K562 (cell line): Measurements from ENCODE around the gene MINK1. TPM values are rescaled to one million over a fixed set of nuclear protein-coding genes. Genes with fewer than 3 reads are reported as not detected.

Experiments
- ATAC-seq: fragments of 200-7000 bp; cut with Tn5 transposase; 3 replicates; pipeline ENCODE4 v1.9.1; 2020; ENCODE audit warnings: moderate library complexity
- BruUV-seq: library from RNA; stranded (reverse); fragments of 400-500 nt; replicated peaks from 2 replicates; lab custom pipeline; 2021; lab: Mats Ljungman, UMichigan
- CTCF ChIA-PET: fragments of 300-600 bp; formaldehyde crosslinking; extraction: SDS; loops from one replicate; lab custom pipeline; 2021; ENCODE audit warnings: low intra/inter-chr PET ratio; lab: Yijun Ruan, JAX
- POLR2A ChIA-PET: fragments of 300-600, 350-650 bp; sonication (Branson Sonifier 250); formaldehyde crosslinking; extraction: SDS; loops from one replicate; lab custom pipeline; 2021; ENCODE audit warnings: antibody characterized with exemption, inconsistent platforms; lab: Yijun Ruan, JAX
- DNase-seq, 4 experiments: peaks; one replicate each; pipeline versions ENCODE4 v3.0.0 to v3.0.0-alpha.2; 2011 to 2018; ENCODE audit warnings: low spot score in 3 of 4, mixed read lengths in 3 of 4; ENCODE audit errors: extremely low read depth in 1 of 4
- FAIRE-seq: peaks from 2 replicates; lab custom pipeline; 2011; peaks lifted over from hg19 to GRCh38; lab: Jason Lieb, UNC
- H2AFZ ChIP-seq: 2 replicates; pipeline ENCODE4 v1.6.0; 2011; ENCODE audit warnings: low read depth, low read length, control low read depth, inconsistent platforms
- H3K27ac ChIP-seq: fragments of 200-600 bp; 3 replicates; pipeline ENCODE4 v1.8.0; 2011; ENCODE audit warnings: low read depth, mild to moderate bottlenecking, control low read depth, inconsistent platforms, low read length, moderate library complexity, mixed read lengths; ENCODE audit errors: extremely low read depth
- H3K27me3 ChIP-seq, 2 experiments: fragments of 300-600 bp in 1 of 2; 2 replicates in 1 of 2; 3 replicates in 1 of 2; pipeline versions ENCODE4 v1.6.0 to v1.8.0; 2011; ENCODE audit warnings: inconsistent platforms in 2 of 2, low read length in 2 of 2, mild to moderate bottlenecking in 1 of 2, mixed read lengths in 1 of 2, moderate library complexity in 1 of 2; ENCODE audit not compliant: control insufficient read depth in 2 of 2, insufficient read depth in 2 of 2
- H3K36me3 ChIP-seq: fragments of 300-600 bp; 3 replicates; pipeline ENCODE4 v1.8.0; 2011; ENCODE audit warnings: mild to moderate bottlenecking, low read length, inconsistent platforms; ENCODE audit not compliant: control insufficient read depth, insufficient read depth
- H3K4me1 ChIP-seq, 2 experiments: fragments of 200-600 bp in 1 of 2; replicated peaks in 1 of 2; 2 replicates in 1 of 2; 3 replicates in 1 of 2; pipeline versions ENCODE4 v1.5.1 to v1.8.0; 2011; ENCODE audit warnings: inconsistent platforms in 2 of 2, low read length in 2 of 2, mild to moderate bottlenecking in 1 of 2, mixed read lengths in 1 of 2, moderate library complexity in 1 of 2; ENCODE audit not compliant: control insufficient read depth in 2 of 2, insufficient read depth in 2 of 2
- H3K4me2 ChIP-seq: 2 replicates; pipeline ENCODE4 v1.6.1; 2011; ENCODE audit warnings: low read length, control low read depth, inconsistent platforms, mixed read lengths; ENCODE audit not compliant: insufficient read depth
- H3K4me3 ChIP-seq: fragments of 200-600 bp; sonication (generic), shearing (Covaris generic); 2 replicates; pipeline ENCODE4 v1.5.1; 2016; ENCODE audit warnings: control low read depth, inconsistent platforms
- H3K79me2 ChIP-seq: fragments of 200-600 bp; 3 replicates; pipeline ENCODE4 v1.8.0; 2011; ENCODE audit warnings: low read length, inconsistent platforms; ENCODE audit not compliant: control insufficient read depth, insufficient read depth
- H3K9ac ChIP-seq, 2 experiments: 2 replicates each; pipeline versions ENCODE4 v1.6.0 to v1.6.1; 2011; ENCODE audit warnings: low read depth in 2 of 2, low read length in 2 of 2, control low read depth in 1 of 2, inconsistent platforms in 1 of 2, mild to moderate bottlenecking in 1 of 2, mixed read lengths in 1 of 2; ENCODE audit not compliant: insufficient read depth in 1 of 2
- H3K9me1 ChIP-seq: one replicate; pipeline ENCODE4 v1.6.0; 2011; ENCODE audit warnings: inconsistent platforms, mild to moderate bottlenecking, low read length, moderate library complexity; ENCODE audit not compliant: control insufficient read depth, insufficient read depth
- H3K9me3 ChIP-seq: replicated peaks from 2 replicates; pipeline ENCODE4 v1.5.1; 2011; ENCODE audit warnings: low read depth, low read length, inconsistent platforms; ENCODE audit not compliant: control insufficient read depth, insufficient read depth
- H4K20me1 ChIP-seq: replicated peaks from 2 replicates; pipeline ENCODE4 v1.6.1; 2011; ENCODE audit warnings: low read length, inconsistent platforms, mixed read lengths; ENCODE audit not compliant: control insufficient read depth, insufficient read depth
- CREBBP ChIP-seq: IDR thresholded peaks from one replicate; pipeline ENCODE4 v1.6.1; 2012; ENCODE audit warnings: low read depth, mild to moderate bottlenecking, control low read depth, inconsistent platforms, low read length
- JUNB ChIP-seq: fragments of 450-650 bp; formaldehyde crosslinking; conservative IDR thresholded peaks from 2 replicates; pipeline ENCODE4 v1.4.0; 2020; ENCODE audit warnings: mild to moderate bottlenecking
- RBM15 ChIP-seq: fragments of 200-400 bp; formaldehyde crosslinking; IDR thresholded peaks from 2 replicates; pipeline ENCODE4 v1.6.1; 2018; ENCODE audit warnings: mild to moderate bottlenecking, low read length, moderate library complexity; ENCODE audit not compliant: insufficient read depth
- RFX1 ChIP-seq: fragments of 450-650 bp; IDR thresholded peaks from 2 replicates; pipeline ENCODE4 v1.6.1; 2016; ENCODE audit warnings: mild to moderate bottlenecking, moderate library complexity
- RUNX1 ChIP-seq: sonication (generic); IDR thresholded peaks from 2 replicates; pipeline ENCODE4 v1.6.1; 2016; ENCODE audit warnings: antibody characterized with exemption, low read depth
- SIRT6 ChIP-seq: IDR thresholded peaks from one replicate; pipeline ENCODE4 v1.6.1; 2012; ENCODE audit warnings: low read depth, mild to moderate bottlenecking, control low read depth, inconsistent platforms, low read length, moderate library complexity
- TAF9B ChIP-seq: fragments of 450-650 bp; IDR thresholded peaks from 2 replicates; pipeline ENCODE4 v1.6.1; 2018; ENCODE audit warnings: mild to moderate bottlenecking; ENCODE audit not compliant: partially characterized antibody
- ZNF174 ChIP-seq: fragments of 250-450 bp; sonication (Bioruptor Pico); IDR thresholded peaks from 2 replicates; pipeline ENCODE4 v1.4.0; 2020; ENCODE audit warnings: mild to moderate bottlenecking
- WGBS: fragments of 100-300 bp; shearing (Covaris generic); methylation state at CpG from one replicate; pipeline ENCODE4 v1.1.6; 2016; ENCODE audit warnings: low coverage, mixed read lengths; ENCODE audit not compliant: insufficient coverage; ENCODE audit errors: missing lambda C conversion rate; 5-methylcytosine and 5-hydroxymethylcytosine counted together
- in situ Hi-C: fragments of 300-500 bp; cut with MboI; formaldehyde crosslinking; loops from 4 replicates; pipeline ENCODE4 v1.15.0; 2018; ENCODE audit warnings: inconsistent platforms, mixed read lengths
- intact Hi-C: fragments of 100-400 bp; cut with micrococcal nuclease; formaldehyde crosslinking; loops from 2 replicates; pipeline ENCODE4 v1.14.2; 2022
- polyA plus RNA-seq, 8 experiments: library from polyadenylated mRNA; depleted of rRNA in 4 of 8; stranded (reverse) in 5 of 8; unstranded in 3 of 8; fragments of >200 nt; fragmentation: Nextera tagmentation in 2 of 8; fragmentation: Illumina TruSeq in 1 of 8; extraction: Ambion mirVana in 2 of 8; extraction: Trizol in 1 of 8; gene quantifications; 2 replicates each; pipeline versions ENCODE4 v1.2.1 to v1.2.3, GENCODE V29; 2011 to 2014; ENCODE audit warnings: inconsistent platforms in 1 of 8, missing spikeins in 1 of 8
- total RNA-seq, 7 experiments: library from RNA; depleted of rRNA in 6 of 7; stranded (reverse); fragments of >200 nt in 6 of 7; fragmentation: Illumina TruSeq in 2 of 7; extraction: Trizol in 2 of 7; gene quantifications; 2 replicates each; pipeline versions ENCODE4 v1.2.1 to v1.2.3, GENCODE V29; 2011 to 2021; ENCODE audit warnings: low replicate concordance in 1 of 7
- TF ChIP-seq, protein P1 (sequence below): fragments of 450-650 bp; IDR thresholded peaks from 2 replicates; pipeline ENCODE4 v1.7.0; 2016; ENCODE audit warnings: borderline replicate concordance
- TF ChIP-seq, protein P2 (sequence below): fragments of 450-650 bp; IDR thresholded peaks from 2 replicates; pipeline ENCODE4 v1.6.1; 2016
- TF ChIP-seq, protein P3 (sequence below): fragments of 150-350 bp; IDR thresholded peaks from 2 replicates; pipeline ENCODE4 v1.6.1; 2014; ENCODE audit warnings: low read depth, mild to moderate bottlenecking, low read length, borderline replicate concordance
- TF ChIP-seq, protein P4 (sequence below): fragments of 200-400 bp; formaldehyde crosslinking; IDR thresholded peaks from 2 replicates; pipeline ENCODE4 v1.6.1; 2017; ENCODE audit warnings: mild to moderate bottlenecking, low read depth, low read length, moderate library complexity

Gene MINK1
- total and polyA plus RNA-seq, 9 of the 15 experiments (the other 6 are each of a cell fraction or from before 2014, with no cell fraction given), result 0.11 to 54.2 (median 14.9) TPM

DNA sequence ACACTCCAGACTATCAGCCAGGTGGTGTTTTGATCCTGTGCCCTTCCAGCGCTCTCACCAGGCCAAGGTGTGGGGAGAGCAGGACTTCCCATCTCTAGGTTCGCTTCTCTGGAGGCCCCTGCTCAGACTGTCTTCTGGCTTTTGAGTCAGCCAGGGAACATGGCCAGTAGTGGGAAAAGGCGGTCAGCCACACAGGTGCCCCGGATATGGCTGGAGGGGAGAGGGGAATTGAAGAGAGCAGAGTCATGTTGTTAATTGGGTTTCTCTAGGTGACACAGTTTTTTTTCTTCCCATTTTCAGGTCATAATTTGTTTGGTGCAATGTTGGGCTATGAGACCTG is 1.5 kb downstream of the MINK1 start:
- Histone ChIP-seq H3K9me1 (no peaks in the 10 kb centered on the region), H3K4me2 (peak overlapping the region; percentile 94), H3K9me3 (no peaks in the 10 kb centered on the region), H2AFZ (no peak overlapping the region), H3K4me3 (peak overlapping the region; percentile 81), H4K20me1 (no peaks in the 10 kb centered on the region), H3K4me1 (peaks cover 35 to 39% of the 10 kb centered on the region in 2 experiments; a peak in 4 of 5 replicates), H3K27ac (peak overlapping the region; percentile 71), H3K79me2 (peaks cover 60% of the 10 kb centered on the region), H3K27me3 (no peaks in the 10 kb centered on the region), H3K36me3 (peaks cover 14% of the 10 kb centered on the region; the same call in 2 of the 3 replicates), H3K9ac (peak overlapping the region; percentile 77 to 93; a peak in 3 of 4 replicates)
- ATAC-seq (peak; percentile 7; the same call in 2 of the 3 replicates), FAIRE-seq (no peak), DNase-seq (peak in 1 of 4 experiments; percentile 48)
- 0% methylated on average over 4 of the region's 4 CpGs for WGBS
- intact Hi-C loops (no loop called here), in situ Hi-C loops (no loop called here)
- ChIA-PET CTCF (no interaction called here), POLR2A (interaction anchor here (1.2 kb wide), 1 partner anchor 12 kb away, joined by 3 read pairs; no protein-coding TSS in a partner anchor)
- no TSS peak for BruUV-seq
- TF ChIP-seq RBM15 (no peak), RUNX1 (no peak), JUNB (CRISPR knock-in tag) (no peak), CREBBP (no peak), SIRT6 (no peak), RFX1 (0 out of 2 replicates have a peak, but pooled peaks have one; percentile 7), TAF9B (no peak), ZNF174 (CRISPR knock-in tag) (no peak)
- TF ChIP-seq, protein P1, sequence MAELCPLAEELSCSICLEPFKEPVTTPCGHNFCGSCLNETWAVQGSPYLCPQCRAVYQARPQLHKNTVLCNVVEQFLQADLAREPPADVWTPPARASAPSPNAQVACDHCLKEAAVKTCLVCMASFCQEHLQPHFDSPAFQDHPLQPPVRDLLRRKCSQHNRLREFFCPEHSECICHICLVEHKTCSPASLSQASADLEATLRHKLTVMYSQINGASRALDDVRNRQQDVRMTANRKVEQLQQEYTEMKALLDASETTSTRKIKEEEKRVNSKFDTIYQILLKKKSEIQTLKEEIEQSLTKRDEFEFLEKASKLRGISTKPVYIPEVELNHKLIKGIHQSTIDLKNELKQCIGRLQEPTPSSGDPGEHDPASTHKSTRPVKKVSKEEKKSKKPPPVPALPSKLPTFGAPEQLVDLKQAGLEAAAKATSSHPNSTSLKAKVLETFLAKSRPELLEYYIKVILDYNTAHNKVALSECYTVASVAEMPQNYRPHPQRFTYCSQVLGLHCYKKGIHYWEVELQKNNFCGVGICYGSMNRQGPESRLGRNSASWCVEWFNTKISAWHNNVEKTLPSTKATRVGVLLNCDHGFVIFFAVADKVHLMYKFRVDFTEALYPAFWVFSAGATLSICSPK, result no peak
- TF ChIP-seq, protein P2, sequence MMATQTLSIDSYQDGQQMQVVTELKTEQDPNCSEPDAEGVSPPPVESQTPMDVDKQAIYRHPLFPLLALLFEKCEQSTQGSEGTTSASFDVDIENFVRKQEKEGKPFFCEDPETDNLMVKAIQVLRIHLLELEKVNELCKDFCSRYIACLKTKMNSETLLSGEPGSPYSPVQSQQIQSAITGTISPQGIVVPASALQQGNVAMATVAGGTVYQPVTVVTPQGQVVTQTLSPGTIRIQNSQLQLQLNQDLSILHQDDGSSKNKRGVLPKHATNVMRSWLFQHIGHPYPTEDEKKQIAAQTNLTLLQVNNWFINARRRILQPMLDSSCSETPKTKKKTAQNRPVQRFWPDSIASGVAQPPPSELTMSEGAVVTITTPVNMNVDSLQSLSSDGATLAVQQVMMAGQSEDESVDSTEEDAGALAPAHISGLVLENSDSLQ, result no peak
- TF ChIP-seq, protein P3, sequence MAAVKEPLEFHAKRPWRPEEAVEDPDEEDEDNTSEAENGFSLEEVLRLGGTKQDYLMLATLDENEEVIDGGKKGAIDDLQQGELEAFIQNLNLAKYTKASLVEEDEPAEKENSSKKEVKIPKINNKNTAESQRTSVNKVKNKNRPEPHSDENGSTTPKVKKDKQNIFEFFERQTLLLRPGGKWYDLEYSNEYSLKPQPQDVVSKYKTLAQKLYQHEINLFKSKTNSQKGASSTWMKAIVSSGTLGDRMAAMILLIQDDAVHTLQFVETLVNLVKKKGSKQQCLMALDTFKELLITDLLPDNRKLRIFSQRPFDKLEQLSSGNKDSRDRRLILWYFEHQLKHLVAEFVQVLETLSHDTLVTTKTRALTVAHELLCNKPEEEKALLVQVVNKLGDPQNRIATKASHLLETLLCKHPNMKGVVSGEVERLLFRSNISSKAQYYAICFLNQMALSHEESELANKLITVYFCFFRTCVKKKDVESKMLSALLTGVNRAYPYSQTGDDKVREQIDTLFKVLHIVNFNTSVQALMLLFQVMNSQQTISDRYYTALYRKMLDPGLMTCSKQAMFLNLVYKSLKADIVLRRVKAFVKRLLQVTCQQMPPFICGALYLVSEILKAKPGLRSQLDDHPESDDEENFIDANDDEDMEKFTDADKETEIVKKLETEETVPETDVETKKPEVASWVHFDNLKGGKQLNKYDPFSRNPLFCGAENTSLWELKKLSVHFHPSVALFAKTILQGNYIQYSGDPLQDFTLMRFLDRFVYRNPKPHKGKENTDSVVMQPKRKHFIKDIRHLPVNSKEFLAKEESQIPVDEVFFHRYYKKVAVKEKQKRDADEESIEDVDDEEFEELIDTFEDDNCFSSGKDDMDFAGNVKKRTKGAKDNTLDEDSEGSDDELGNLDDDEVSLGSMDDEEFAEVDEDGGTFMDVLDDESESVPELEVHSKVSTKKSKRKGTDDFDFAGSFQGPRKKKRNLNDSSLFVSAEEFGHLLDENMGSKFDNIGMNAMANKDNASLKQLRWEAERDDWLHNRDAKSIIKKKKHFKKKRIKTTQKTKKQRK, result no peak
- TF ChIP-seq, protein P4, sequence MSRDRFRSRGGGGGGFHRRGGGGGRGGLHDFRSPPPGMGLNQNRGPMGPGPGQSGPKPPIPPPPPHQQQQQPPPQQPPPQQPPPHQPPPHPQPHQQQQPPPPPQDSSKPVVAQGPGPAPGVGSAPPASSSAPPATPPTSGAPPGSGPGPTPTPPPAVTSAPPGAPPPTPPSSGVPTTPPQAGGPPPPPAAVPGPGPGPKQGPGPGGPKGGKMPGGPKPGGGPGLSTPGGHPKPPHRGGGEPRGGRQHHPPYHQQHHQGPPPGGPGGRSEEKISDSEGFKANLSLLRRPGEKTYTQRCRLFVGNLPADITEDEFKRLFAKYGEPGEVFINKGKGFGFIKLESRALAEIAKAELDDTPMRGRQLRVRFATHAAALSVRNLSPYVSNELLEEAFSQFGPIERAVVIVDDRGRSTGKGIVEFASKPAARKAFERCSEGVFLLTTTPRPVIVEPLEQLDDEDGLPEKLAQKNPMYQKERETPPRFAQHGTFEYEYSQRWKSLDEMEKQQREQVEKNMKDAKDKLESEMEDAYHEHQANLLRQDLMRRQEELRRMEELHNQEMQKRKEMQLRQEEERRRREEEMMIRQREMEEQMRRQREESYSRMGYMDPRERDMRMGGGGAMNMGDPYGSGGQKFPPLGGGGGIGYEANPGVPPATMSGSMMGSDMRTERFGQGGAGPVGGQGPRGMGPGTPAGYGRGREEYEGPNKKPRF, result no peak
